NCI-H2081 treated with DMSO at 0.1 percent for 48 hours (cell line): ENCODE measurements around the gene MFSD6.
"Not testable (repeated sequence)": the region's sequence is repeated elsewhere in the genome, so short reads cannot be mapped to it uniquely, and the experiment has no call there.

Experiments used
- DNase-seq: peaks from one replicate; lab custom pipeline; 2025; lab: John Stamatoyannopoulos, UW

MFSD6 gene

DNA sequence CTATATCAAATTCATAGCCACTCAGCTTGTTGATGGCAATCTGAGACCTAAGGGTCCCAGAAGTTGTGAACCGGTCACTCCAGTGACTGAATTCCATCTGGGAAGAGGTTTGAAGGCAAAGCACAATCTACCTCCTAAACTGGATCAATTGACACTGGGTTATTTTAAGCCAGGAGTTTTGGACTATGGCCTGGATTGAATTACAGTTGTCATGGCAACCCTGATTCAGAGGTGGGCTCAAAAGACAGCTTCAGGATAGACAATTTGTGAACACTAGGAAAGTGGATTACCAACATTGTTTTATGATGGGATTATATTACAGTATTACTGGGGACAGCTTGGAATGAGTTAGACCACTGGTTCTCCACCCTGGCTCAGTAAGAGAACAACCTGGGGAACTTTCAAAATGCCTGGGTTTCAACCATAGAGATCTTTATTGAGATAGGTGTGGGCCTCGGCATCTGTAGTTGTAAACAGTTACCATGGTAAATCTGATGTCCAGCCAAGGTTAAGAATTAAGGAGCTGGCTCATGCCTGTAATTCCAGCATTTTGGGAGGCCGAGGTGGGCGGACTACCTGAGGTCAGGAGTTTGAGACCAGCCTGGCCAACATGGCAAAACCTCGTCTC lies 58.8 kb downstream of the MFSD6 start:
- DNase-seq, result peak; percentile 46

DNA sequence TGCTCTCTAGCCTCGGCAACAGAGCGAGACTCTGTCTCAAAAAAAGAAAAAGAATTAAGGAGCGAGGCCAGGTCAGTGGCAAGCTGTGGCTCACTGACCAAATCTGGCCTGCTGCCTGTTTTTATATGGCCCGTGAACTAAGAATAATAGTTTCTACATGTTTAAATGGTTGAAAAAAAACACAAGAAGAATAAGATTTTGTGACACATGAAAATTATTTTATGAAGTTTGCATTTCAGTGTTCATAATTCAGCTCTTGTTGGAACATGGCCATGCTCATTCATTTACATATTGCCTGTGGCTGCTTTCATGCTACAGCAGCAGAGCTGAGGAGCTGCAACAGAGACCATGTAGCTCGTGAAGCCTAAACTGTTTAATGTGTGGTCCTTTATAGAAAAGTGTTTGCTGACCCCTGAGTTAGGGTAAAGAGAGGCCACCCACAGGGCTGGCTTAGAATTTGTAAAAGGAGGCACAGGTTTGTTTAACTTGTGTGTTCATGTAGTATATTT lies 59.5 kb downstream of the MFSD6 start:
- DNase-seq, result no peak

DNA sequence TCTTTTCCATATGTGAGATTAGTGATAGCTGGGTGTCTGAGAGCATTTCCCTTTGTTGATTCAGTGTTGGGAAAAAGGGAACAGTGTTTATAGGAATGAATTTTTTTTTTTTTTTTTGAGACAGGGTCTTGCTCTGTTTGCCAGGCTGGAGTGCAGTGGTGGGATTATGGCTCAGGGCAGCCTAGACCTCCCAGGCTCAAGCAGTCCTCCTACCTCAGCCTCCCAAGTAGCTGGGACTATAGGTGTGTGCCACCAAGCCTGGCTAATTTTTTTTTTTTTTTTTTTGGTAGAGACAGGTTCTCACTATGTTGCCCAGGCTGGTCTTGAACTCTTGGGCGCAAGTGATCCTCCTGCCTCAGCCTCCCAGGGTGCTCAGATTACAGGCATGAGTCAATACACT lies 60.2 kb downstream of the MFSD6 start:
- not testable (repeated sequence) for DNase-seq

DNA sequence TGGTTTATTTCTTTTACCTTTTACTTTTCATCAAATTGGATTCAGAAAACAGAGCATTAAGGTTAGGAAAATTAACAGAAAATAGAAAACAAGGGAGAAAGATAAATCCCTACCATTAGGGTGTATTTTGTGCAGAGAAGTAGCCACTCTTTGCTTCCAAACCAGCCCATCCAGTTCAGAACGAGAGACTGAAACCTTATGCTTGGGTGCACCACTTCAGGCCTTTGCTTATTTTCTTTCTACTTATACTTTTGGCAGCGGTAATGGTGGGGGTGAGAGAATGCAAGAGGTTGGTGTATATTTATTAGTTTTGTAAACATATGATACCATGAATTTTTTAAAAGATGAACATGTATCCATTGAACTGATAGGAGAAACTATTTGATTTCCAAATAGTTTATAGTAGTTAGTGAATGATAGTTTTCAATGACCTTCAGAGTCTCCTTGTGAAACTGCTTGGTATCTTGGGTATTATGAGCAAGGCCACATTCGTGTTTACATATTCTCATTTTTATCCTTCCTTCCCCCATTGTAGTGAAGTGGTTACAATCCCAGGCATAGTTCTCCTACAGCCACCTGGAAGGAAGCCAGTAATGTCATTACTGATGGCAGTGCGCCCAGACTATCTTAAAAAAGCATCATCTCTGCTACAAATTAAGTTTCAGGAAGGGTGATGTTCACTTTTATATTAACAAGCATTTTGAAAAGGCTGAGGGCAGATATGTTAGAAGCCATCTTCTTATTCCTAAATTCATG lies 60.8 kb downstream of the MFSD6 start:
- peak; percentile 95 for DNase-seq

DNA sequence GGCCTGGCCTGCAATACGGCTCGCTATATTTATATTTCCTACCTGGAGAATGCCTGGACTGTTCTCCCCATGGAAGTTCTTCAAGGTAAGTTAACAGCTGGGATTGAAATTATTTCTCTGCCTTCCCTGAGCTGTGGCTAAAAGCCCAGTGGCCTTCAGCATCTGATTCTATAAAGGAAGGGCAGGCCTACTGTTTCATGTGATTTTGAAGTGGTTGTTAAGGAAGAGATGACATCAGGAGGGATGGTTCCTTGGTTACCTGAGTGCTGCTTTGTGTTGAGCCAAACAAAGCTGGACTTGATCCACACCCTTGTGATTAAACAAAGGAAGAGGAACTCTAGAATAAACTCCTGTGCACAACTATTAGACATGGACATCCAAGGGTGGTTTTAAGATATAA lies 61.6 kb downstream of the MFSD6 start:
- peak; percentile 93 for DNase-seq

DNA sequence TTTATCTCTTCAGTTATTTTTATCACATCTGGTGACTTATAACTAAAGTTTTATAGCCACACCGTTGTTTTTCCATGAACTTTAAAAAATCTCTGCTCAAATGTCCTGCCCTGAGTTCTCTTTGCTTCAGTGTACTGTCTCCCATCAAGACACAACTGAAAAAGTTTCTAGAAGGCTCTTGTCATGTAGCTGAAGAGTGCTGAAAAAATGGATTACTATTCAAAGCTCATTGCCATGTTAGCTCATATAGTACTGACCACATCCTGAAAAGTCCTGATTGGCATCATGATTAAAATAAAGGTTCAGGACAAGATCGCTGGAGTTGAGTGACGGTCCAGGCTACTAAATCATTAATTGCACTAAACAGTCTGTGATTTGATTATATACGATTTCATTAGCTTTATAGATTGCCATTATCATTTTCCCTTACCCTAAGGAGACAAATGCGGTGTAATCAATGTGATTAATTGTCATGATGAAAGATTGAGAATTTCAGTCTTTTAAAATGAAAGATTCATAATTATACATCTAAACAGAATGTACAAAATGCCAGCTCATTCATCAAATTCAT lies 62.2 kb downstream of the MFSD6 start:
- DNase-seq, result no peak

DNA sequence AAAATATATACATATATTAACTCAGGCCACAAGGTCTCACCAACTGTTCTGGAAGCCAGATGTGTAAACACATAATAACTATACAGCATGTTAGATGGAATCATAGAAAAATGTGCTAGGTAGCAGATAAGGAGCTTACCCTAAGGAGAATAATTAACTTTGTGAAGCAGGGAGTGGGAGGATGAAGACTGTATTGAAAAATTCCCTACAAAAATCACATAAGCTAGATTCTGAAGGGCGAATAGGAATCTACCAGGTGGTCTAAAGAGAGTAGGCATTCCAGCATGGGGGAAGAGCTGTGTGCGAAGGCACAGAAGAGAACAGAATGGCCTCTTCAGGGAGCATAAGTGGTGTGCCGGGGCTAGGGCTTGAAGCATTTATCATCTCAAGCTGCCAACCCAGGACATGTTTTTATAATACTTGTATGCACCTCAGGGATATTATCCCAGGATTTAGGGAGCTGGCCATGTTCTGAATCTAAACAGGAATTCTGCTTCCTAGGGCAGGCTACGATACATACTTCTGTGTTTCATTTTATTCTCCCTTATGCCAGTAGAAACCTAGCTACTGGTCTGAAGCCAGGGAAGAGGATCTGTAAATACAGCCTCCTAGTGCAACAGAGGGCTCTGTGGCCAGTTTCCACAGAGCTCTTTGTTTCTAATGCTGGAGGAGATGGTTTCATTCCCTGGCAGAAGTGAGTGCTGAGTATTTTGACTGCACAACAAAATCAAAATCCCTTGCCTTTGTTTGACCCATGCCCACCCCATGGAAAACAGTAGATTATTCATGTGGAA lies 69.7 kb downstream of the MFSD6 start:
- no peak for DNase-seq

DNA sequence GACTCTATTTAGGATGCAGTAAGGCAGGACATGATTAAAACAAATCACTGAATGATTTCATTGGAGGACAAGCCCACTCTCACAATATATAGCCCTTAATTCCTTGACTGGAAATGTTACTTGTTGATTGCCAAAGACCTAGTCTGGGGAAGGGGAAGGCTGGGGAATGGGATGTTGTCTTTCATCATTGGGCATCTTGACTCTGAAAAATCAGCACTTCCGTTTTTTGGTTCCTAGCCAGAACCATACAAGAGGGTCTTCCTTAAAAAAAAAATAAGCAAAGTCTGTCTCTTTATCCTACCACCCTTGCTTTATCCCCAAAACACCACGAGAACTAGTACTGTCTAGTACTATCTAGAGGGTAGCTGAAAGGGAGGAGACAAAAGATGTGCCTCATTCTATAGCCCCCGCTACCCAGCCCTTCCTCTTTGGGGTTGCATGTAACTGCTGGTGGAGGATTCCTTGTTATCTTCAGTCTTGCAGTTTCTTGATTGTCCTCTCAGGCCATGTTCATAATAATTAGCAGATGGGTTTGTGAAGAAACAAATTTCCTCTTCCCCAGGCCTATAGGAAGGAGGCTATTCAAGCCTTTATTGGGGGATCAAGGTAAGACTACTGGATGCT lies 70.5 kb downstream of the MFSD6 start:
- DNase-seq, result no peak

DNA sequence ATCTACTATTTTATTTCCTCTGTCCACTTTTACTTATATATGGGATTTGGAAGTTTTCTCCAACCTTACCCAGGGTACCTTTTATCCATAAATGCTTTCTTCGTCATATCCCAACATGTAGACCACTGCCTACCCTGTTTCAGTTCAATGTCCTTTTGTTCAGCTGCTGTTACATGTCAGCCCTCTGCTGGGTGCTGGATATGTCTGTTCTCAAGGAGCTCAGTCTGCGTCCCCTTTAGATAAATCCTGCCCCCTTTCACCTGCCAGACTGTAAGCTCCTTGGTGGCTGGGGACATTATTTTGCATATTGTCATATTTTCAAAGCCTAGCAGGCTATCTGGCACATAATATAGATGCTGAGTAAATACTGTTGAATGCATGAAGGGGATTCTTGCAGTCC lies 73.2 kb downstream of the MFSD6 start:
- no peak for DNase-seq

DNA sequence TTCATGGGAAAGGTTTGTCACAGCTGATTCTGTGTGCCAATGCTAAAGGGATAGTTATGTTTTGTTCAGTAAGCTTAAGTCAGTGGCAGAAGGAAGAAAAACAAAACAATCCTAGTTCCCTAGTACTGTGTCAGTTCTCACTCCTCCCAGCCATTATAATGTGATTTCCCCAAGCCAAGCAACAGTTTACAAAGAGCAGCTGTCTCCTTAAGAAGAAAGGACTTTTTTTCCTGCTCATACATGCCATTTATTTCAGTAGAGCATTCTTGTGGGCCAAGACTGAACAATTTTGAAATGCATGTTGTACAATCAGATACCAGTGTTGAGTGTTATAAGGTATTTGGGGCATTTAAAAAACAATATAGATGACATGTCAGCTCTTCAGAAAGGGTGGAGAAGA lies 74.3 kb downstream of the MFSD6 start:
- DNase-seq, result no peak

DNA sequence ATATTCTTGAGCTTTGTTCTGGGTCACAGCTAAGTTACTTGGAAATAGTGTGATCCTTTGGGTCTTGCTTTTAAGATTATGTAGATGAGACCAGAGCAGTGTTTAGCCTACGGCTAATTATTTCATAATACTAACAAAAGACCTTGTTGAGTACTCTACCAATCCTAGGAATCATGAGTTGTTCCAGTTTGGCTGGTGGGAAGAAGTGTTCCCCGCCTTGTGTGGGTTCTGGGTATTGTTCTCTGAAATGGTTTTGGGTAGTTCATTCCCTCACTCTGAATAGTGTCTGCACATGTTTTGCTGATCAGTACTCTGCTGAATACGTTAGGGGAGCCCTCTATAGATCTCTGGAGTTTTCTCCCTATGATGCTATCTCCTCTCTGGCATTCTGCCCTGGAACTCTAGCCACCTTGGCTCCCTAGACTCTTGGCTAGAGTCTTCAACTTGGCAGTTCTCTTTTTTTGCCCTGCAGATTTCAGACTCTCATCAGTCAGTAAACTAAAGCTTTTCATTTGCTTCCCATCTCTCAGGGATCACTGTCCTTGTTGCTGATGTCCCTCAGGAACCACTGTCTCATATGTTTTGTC lies 78.0 kb downstream of the MFSD6 start:
- DNase-seq, result no peak

DNA sequence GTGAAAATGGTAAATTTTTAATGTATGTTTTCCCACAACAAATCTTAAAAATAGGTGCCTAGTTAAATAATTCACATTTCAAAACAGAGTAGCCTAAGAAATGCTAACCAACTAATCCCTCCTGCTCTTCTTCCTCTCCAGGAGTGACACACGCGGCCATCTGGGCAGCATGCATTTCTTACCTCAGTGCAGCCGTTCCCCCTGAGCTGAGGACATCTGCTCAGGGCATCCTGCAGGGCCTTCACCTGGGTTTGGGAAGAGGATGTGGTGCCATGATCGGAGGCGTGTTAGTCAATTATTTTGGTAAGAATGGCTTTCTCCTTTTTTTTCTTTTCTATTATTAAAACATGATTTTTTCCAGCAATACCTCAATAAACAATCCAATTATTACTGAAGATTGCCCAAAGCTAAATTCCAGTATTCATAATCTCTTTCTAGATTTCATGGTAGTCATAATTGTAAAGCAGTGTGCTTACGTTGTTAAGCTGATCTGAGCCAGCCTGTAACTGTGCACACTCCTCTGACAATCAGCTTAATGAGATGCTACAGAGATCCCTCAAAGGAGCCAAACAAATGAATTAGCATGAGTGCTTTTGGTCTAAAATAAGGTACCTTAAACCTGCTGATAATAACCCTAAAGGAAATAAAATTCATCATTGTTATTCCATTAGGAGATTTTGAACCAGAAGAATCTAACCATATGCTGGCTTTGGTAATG lies 80.5 kb downstream of the MFSD6 start:
- DNase-seq, result no peak

DNA sequence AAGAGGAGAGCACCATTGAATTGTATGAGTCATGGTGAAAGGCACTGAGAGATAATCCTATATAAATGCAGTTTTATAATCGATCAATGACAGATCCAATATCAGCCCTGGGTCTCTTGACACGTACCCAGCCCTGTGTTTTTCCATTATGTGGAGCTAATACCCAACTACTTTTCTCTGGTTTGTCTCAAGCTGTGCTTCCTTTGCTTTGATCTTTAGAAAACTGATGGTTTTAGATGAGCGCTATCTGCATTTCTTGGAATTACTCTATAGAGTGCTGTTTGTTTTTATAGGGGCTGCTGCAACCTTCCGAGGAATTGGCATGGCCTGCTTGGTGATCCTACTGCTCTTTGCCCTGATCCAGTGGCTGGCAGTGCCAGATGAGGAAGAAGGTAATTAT lies 81.3 kb downstream of the MFSD6 start:
- DNase-seq, result no peak

DNA sequence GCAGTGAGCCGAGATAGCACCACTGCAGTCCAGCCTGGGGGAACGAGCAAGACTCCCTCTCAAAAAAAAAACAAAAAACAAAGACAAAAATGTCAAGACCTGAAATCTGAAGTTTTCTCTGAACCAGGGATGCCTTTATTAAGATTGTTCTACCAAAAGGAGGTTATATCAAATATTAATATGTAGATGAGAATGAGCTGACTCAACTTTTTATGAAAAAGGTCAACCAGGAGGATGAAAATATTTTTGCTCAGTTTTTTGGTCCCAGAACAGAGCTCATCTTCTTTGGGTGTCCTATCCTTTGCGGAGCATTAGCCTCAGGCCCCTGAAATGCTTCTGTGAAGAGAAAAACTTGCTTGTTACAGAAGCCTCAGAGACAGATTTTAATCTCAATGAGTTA lies 82.3 kb downstream of the MFSD6 start:
- DNase-seq, result no peak

DNA sequence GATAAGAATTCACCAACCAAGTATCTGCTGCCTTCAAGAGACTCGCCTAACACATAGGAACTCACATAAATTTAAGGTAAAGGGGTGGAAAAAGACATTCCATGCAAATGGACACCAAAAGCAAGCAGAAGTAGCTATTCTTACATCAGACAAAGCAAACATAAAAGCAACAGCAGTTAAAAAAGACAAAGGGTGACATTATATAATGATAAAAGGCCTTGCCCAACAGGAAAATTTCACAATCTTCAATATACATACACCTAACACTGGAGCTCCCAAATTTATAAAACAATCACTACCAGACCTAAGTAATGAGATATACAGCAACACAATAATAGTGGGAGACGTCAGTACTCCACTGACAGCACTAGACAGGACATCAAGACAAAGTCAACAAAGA lies 84.9 kb downstream of the MFSD6 start:
- DNase-seq, result no peak

DNA sequence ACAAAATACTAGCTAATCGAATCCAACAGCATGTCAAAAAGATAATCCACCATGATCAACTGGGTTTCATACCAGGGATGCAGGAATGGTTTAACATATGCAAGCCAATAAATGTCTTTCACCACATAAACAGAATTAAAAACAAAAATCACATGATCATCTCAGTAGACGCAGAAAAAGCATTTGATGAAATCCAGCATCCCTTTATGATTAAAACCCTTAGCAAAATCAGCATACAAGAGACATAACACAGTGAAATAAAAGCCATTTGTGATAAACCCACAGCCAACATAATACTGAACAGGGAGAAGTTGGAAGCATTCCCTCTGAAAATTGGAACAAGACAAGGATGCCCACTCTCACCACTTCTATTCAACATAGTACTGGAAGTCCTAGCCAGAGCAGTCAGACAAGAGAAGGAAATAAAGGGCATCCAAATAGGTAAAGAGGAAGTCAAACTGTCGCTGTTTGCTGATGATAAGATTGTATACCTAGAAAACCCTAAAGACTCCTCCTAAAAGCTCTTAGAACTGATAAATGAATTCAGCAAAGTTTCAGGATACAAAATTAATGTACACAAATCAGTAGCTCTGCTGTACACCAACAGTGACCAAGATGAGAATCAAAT lies 86.6 kb downstream of the MFSD6 start:
- DNase-seq, result not testable (repeated sequence)

DNA sequence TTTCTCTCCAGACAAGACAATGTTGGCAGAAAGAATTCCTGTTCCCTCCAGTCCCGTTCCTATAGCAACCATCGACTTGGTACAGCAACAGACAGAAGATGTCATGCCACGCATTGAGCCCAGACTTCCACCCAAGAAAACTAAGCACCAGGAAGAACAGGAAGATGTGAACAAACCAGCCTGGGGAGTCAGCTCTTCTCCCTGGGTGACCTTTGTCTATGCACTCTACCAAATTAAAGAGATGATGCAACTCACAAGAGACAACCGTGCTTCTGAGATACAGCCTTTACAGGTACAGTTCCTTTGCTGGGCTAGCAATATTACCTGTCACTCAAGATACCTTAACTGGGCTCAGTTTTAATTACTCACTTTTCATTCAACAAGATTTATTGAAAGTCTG lies 89.3 kb downstream of the MFSD6 start:
- DNase-seq, result no peak

DNA sequence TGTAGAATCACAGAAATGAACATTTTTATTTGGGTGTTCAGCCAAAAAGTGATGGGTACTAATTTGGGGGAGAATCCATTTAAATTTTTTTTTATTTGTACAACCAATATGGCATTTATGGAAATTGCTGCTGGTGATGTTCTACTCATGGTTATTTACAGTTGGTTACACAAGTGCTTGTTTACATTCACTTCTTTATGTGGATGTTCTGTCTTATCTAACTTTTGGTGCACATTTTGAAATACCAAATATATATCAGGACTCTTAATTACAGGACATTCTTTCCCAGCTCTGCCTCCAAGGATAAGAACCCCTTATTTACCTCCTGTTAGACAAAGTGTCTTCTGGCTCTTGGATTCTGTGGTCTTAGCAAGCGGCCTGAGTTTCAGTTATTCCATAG lies 91.1 kb downstream of the MFSD6 start:
- no peak for DNase-seq

DNA sequence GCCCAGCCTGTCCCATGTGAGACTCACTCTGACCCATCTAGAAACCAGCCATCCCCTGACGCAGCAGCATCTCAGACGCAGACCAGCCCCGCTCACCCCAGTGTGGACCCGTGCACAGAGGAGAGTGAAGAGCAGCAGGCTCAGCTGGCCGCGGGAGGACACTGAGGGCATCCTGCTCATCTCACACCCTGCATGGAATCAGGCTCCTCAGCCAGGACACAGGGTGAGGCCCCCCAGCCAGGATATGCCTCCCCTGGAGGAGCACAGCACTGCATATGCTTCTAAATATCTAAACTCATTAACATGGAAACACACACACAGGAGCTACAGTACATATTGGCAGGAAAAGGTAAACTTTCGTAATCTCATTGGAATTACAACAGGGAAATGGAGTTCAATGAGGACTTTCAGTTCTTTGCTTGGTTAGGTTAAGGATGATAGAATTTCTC lies 91.9 kb downstream of the MFSD6 start:
- DNase-seq, result no peak

DNA sequence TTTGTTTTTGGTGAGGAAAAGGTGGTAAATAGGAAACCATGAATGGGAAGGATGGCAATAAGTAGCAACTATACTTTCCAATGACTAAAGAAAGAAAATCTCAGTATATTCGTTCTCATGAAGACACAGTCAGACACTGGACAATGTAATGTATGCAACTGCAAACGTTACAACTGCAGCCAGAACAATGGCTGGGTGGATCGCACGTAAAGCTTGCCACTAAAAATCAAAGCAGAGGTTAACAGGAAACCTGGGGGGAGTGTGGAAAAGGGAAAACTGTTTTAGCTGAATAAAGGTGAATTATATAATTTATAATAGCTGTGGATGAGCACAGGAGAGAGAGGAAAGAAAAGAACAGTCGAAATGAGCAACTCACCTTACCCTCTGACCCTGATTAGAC lies 93.1 kb downstream of the MFSD6 start:
- no peak for DNase-seq
